GM10266 (cell line): ENCODE data around the gene PRKACG.

Experiments used
- DNase-seq: peaks from one replicate; pipeline ENCODE4 v3.0.0; 2012; ENCODE audit errors: extremely low spot score
- TF ChIP-seq, protein P1 (sequence below): IDR thresholded peaks from 2 replicates; pipeline ENCODE4 v1.5.1; 2012; ENCODE audit warnings: mild to moderate bottlenecking, low read depth; ENCODE audit not compliant: control insufficient read depth, insufficient read depth; ENCODE audit errors: missing control alignments

Gene PRKACG

DNA sequence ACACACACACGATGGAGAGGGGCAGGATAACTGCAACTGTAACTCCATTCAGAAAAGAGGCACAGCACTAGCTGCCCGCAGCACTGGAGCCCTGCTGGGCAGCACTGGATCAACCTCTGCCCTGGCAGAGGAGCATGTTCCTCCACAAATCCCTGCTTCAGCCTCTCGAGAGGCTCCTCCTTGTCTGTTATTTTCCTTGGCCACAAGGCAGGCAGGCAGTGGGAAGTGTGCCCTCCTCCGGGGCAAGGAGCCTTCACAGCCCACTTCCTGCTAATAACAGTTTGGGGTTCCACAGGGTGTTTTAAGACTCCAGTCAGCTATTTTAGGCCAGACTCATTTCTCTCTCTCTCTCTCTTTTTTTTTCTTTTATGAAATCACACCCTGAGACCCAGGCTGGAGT is 33.5 kb upstream of the PRKACG start:
- DNase-seq = no peak

GRCh38 chr9:69046723-69047122 is 32.8 kb upstream of the PRKACG start:
- TF ChIP-seq, protein P1, sequence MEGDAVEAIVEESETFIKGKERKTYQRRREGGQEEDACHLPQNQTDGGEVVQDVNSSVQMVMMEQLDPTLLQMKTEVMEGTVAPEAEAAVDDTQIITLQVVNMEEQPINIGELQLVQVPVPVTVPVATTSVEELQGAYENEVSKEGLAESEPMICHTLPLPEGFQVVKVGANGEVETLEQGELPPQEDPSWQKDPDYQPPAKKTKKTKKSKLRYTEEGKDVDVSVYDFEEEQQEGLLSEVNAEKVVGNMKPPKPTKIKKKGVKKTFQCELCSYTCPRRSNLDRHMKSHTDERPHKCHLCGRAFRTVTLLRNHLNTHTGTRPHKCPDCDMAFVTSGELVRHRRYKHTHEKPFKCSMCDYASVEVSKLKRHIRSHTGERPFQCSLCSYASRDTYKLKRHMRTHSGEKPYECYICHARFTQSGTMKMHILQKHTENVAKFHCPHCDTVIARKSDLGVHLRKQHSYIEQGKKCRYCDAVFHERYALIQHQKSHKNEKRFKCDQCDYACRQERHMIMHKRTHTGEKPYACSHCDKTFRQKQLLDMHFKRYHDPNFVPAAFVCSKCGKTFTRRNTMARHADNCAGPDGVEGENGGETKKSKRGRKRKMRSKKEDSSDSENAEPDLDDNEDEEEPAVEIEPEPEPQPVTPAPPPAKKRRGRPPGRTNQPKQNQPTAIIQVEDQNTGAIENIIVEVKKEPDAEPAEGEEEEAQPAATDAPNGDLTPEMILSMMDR = no peak

More for the DNA sequence above, 33.5 kb upstream of the PRKACG start:
- TF ChIP-seq, protein P1 = no peak

DNA sequence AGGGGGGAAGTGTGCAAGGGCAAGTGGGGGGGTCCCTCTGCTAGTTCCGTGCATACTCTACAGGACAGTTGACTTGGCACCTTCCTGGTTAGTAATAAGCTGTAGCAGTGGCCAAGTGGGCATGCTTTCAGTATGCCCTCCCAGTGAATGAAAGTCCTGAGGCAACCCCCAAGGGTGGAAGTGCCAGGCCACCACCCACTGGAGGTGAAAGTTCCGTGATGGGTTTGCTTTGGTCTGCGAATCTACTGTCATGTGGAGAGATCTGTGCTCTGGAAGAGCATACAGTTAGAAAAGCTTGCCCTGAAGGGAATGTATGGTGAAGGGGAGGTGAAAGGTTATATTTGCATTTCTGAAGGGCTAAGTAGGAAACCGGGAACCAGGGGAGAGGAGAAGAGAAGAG is 31.9 kb upstream of the PRKACG start:
- DNase-seq = no peak
- TF ChIP-seq, protein P1 = no peak

More at GRCh38 chr9:69046723-69047122, 32.8 kb upstream of the PRKACG start:
- DNase-seq = no peak

GRCh38 chr9:69044240-69045219 is 30.6 kb upstream of the PRKACG start:
- DNase-seq = no peak
- TF ChIP-seq, protein P1 = no peak

GRCh38 chr9:69040646-69041045 is 26.7 kb upstream of the PRKACG start:
- TF ChIP-seq, protein P1 = no peak
- no peak for DNase-seq

- DNase-seq = no peak
Observed at GRCh38 chr9:69036799-69037198, 22.9 kb upstream of the PRKACG start.

More at GRCh38 chr9:69036799-69037198, 22.9 kb upstream of the PRKACG start:
- TF ChIP-seq, protein P1 = no peak
